Peyer's patch (tissue), 4 donors: ENCODE results near the gene FANCE. TPM values are rescaled to one million over a fixed set of nuclear protein-coding genes. Genes with fewer than 3 reads are reported as not detected.
A peak's percentile ranks its signal among the peaks of the same experiment; 100 is the strongest.
"Not testable (repeated sequence)": the region's sequence is repeated elsewhere in the genome, so short reads cannot be mapped to it uniquely, and the experiment has no call there.

Experiments used
- DNase-seq, 3 donors: peaks; one replicate each; pipeline ENCODE4 v3.0.0-alpha.2; 2017 to 2019
- H3K27ac ChIP-seq, 4 donors: fragments of 200-600 bp; sonication (generic); one replicate each; pipeline ENCODE4 v1.5.1; 2016 to 2019
- H3K27me3 ChIP-seq, 2 donors: fragments of 200-600 bp; sonication (generic); one replicate each; pipeline ENCODE4 v1.5.1; 2019
- H3K36me3 ChIP-seq, 3 donors: fragments of 200-600 bp; sonication (generic); one replicate each; pipeline ENCODE4 v1.5.1; 2016 to 2019
- H3K4me1 ChIP-seq, 4 donors: fragments of 200-600 bp; sonication (generic); one replicate each; pipeline ENCODE4 v1.5.1; 2016 to 2019
- H3K4me3 ChIP-seq, 4 donors: fragments of 200-600 bp; sonication (generic); 1 replicate in 3 of 4; 2 replicates in 1 of 4; pipeline ENCODE4 v1.5.1; 2016 to 2019; ENCODE audit warnings: mild to moderate bottlenecking in 1 of 4
- H3K9me3 ChIP-seq, 4 donors: fragments of 200-600 bp; sonication (generic); one replicate each; pipeline ENCODE4 v1.5.1; 2016 to 2019; ENCODE audit warnings: mild to moderate bottlenecking in 1 of 4
- CTCF ChIP-seq, 6 experiments: fragments of 450-650 bp in 4 of 6; fragments of 200-600 bp in 2 of 6; sonication (generic) in 1 of 6; IDR thresholded peaks; one replicate each; pipeline ENCODE4 v1.5.1; 2017 to 2019; ENCODE audit warnings: antibody characterized with exemption in 6 of 6, mild to moderate bottlenecking in 3 of 6, moderate library complexity in 1 of 6
- POLR2A ChIP-seq, 2 donors: fragments of 450-650 bp; IDR thresholded peaks; one replicate each; pipeline ENCODE4 v1.5.1; 2017; ENCODE audit warnings: antibody characterized with exemption in 2 of 2, mild to moderate bottlenecking in 2 of 2, moderate library complexity in 2 of 2
- small RNA-seq, 2 donors: library from RNA; depleted of rRNA; stranded (forward); fragments of <200 nt; gene quantifications; one replicate each; pipeline ENCODE3, GENCODE V24; 2016
- total RNA-seq, 4 donors: library from RNA; depleted of rRNA; stranded (reverse); fragments of >200 nt; gene quantifications; one replicate each; pipeline ENCODE4 v1.1.0, GENCODE V29; 2016

The FANCE gene
- total RNA-seq, 4 donors from 2014 or later: 1.8 to 7.4 (median 4.2) TPM

- no peaks in the 10 kb centered on the region for H3K36me3 ChIP-seq
- no peak overlapping the region for H3K27ac ChIP-seq
- DNase-seq: no peak
- no peaks in the 10 kb centered on the region for H3K9me3 ChIP-seq
- no peaks in the 10 kb centered on the region for H3K4me1 ChIP-seq
- TF ChIP-seq POLR2A (IDR thresholded peaks at IDR 0.05) (no peak), CTCF (IDR thresholded peaks at IDR 0.05) (no peak)
- H3K27me3 ChIP-seq: peaks cover 0 to 6% of the 10 kb centered on the region in 2 donors
- H3K4me3 ChIP-seq: no peak overlapping the region
These were observed 58.9 kb downstream of the FANCE start for GRCh38 chr6:35510916-35511561.

GRCh38 chr6:35511562-35511941 is 59.4 kb downstream of the FANCE start:
- no peaks in the 10 kb centered on the region for H3K36me3 ChIP-seq
- no peaks in the 10 kb centered on the region for H3K4me1 ChIP-seq
- TF ChIP-seq POLR2A (IDR thresholded peaks at IDR 0.05) (no peak), CTCF (IDR thresholded peaks at IDR 0.05) (no peak)
- H3K4me3 ChIP-seq: peak overlapping the region in 3 of 4 donors; percentile 3 to 22 (median 18)
- no peak for DNase-seq
- no peaks in the 10 kb centered on the region for H3K9me3 ChIP-seq
- peaks cover 0 to 6% of the 10 kb centered on the region in 2 donors for H3K27me3 ChIP-seq
- no peak overlapping the region for H3K27ac ChIP-seq

DNA sequence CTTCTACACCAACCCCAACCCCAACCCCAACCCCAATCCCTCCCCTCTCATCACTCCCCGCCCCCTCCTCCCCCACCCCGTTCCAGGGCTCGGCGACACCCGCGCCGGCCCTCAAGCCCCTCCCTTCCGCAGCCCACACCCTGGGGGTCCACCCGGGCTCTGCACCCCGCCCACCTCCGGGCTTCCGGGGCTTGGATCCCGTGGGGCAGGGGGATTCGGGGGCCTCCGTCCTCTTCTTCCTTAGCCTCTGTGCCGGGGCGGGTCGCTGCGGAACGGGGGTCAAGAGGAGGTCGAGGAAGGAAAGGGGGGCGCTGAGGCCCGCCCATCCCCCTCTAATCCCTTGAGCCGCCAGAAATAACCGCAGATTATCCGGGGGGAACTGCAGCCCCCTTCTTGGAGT is 59.9 kb downstream of the FANCE start:
- H3K9me3 ChIP-seq: no peaks in the 10 kb centered on the region
- no peaks in the 10 kb centered on the region for H3K36me3 ChIP-seq
- H3K27ac ChIP-seq: no peak overlapping the region
- peaks cover 0 to 6% of the 10 kb centered on the region in 2 donors for H3K27me3 ChIP-seq
- no peaks in the 10 kb centered on the region for H3K4me1 ChIP-seq
- no peak for TF ChIP-seq POLR2A (IDR thresholded peaks at IDR 0.05)
- no peak for TF ChIP-seq CTCF (IDR thresholded peaks at IDR 0.05)
- H3K4me3 ChIP-seq: peak overlapping the region in 3 of 4 donors; percentile 3 to 22 (median 18)
- no peak for DNase-seq

GRCh38 chr6:35512740-35513139 is 60.6 kb downstream of the FANCE start, which contains the start of gene TULP1:
Gene TULP1, minus strand, starts transcription at chr6:35512896. Its CDS starts 38 bp downstream, at chr6:35512858.
- Histone ChIP-seq H3K4me3 (peak within 1 kb of the TSS in 3 of 4 donors; percentile 3 to 22 (median 18)), H3K27ac (no peak within 1 kb of the TSS), H3K9me3 (no peaks in the 10 kb centered on the region), H3K27me3 (peaks cover 0 to 6% of the 10 kb centered on the region in 2 donors), H3K36me3 (no peaks in the 10 kb centered on the region), H3K4me1 (no peaks in the 10 kb centered on the region)
- DNase-seq: no peak
- TF ChIP-seq CTCF (IDR thresholded peaks at IDR 0.05) (no peak), POLR2A (IDR thresholded peaks at IDR 0.05) (no peak)

DNA sequence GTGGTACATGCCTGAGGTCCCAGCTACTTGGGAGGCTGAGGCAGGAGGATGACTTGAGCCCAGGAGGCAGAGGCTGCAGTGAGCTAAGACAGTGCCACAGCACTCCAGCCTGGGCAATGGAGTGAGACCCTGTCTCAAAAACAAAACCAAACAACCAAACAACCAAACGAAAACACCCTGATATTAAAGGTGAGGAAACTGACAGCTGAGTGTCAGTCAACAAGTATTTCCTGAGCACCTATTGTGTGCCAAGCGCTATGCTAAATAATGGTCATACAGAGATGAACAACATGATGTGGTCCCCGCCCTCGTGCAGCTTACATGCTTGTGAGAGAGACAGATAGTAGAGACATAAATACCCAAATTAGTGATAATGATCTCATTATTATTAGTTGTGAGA is 62.4 kb downstream of the FANCE start:
- TF ChIP-seq CTCF (IDR thresholded peaks at IDR 0.05) (no peak), POLR2A (IDR thresholded peaks at IDR 0.05) (no peak)
- Histone ChIP-seq H3K27ac (no peak overlapping the region), H3K9me3 (no peaks in the 10 kb centered on the region), H3K27me3 (peaks cover 0 to 6% of the 10 kb centered on the region in 2 donors), H3K4me1 (no peaks in the 10 kb centered on the region), H3K36me3 (no peaks in the 10 kb centered on the region), H3K4me3 (no peak overlapping the region)
- DNase-seq: no peak

DNA sequence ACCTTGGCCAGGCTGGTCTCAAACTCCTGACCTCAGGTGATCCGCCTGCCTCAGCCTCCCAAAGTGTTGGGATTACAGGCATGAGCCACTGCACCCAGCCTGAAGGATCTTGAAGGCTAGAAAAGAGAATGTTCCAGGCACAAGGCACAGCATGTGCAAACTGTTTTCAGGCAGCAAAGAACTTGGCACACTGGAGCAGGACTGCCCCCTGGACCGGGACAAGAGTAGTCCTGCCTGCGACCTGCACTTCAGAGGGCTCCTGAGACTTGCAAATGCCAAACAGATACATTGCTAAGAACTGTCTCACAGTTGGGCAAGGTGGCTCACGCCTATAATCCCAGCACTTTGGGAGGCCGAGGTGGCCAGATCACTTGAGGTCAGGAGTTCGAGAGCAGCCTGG is 63.8 kb downstream of the FANCE start:
- not testable (repeated sequence) for H3K27me3 ChIP-seq, H3K4me3 ChIP-seq, H3K4me1 ChIP-seq, H3K36me3 ChIP-seq, H3K27ac ChIP-seq, DNase-seq, H3K9me3 ChIP-seq

Small RNAs within 50 kb of the gene (small RNA-seq; reads per million reads assigned to genes)
- gene MIR7111: 0 reads per million in 2 donors

Other genes starting within 250 kb of the FANCE start
- gene SCUBE3, start 238.4 kb upstream of the FANCE start, total RNA-seq: not detected
- 100 to 1,000 TPM in 1 of 4 donors, 10 to 100 TPM in 3; 26.3 to 182 (median 54.8) TPM for gene ZNF76, start 192.6 kb upstream of the FANCE start, total RNA-seq
- gene DEF6, start 154.5 kb upstream of the FANCE start, total RNA-seq: 10 to 100 TPM; 11.0 to 85.8 (median 21.5) TPM
- 10 to 100 TPM; 24.8 to 67.9 (median 45.4) TPM for gene PPARD, start 109.8 kb upstream of the FANCE start, total RNA-seq
- 1,000 to 10,000 TPM in 1 of 4 donors, 100 to 1,000 TPM in 3; 347 to 1,065 (median 530) TPM for gene RPL10A, start 16.1 kb downstream of the FANCE start, total RNA-seq
- gene TEAD3, start 44.7 kb downstream of the FANCE start, total RNA-seq: 10 to 100 TPM; 10.7 to 32.9 (median 27.4) TPM
- not detected for gene TULP1, start 60.6 kb downstream of the FANCE start, total RNA-seq
- gene FKBP5, start 236.6 kb downstream of the FANCE start, total RNA-seq: 100 to 1,000 TPM; 247 to 296 (median 275) TPM